ENCODE results near the gene CISH. TPM values are rescaled to one million over a fixed set of nuclear protein-coding genes. Genes with fewer than 3 reads are reported as not detected.

Gene CISH
- total and polyA plus RNA-seq, 2 of the 4 experiments (the other 2 are of a cell fraction) = 0.90 to 4.0 TPM

GRCh38 chr3:50610181-50610971 is 1.2 kb downstream of the CISH start:
- peaks cover 4% of the 10 kb centered on the region for H3K4me1 ChIP-seq (ENCODE audit: control insufficient read depth, insufficient read depth, low read length)
- no peak overlapping the region for H2BK20ac ChIP-seq (ENCODE audit: low read depth, low read length)
- ChIA-PET POLR2A (ENCODE audit: unreplicated experiment) (no interaction called here), CTCF (interaction anchor here (0.8 to 1.5 kb wide), 2 partner anchors 39 to 68 kb away, joined by 3 to 5 read pairs; no protein-coding TSS in a partner anchor)
- dilution Hi-C loops (cut with HindIII; ENCODE audit: low sequenced_read_pairs, unreplicated experiment) (no loop called here), intact Hi-C loops (cut with micrococcal nuclease) (loop anchor here (10.0 kb wide), 1 partner anchor 1054 kb away; no protein-coding TSS in a partner anchor), in situ Hi-C loops (cut with MboI; ENCODE audit: low sequenced_read_pairs) (loop anchor here (5.0 to 25.0 kb wide), 2 partner anchors 38 to 1077 kb away; no protein-coding TSS in a partner anchor)
- H2AFZ ChIP-seq (replicated peaks; ENCODE audit: low read length, poor library complexity) = peak overlapping the region; percentile 94
- H4K91ac ChIP-seq (ENCODE audit: insufficient read depth, low read depth, low read length) = no peak overlapping the region
- H2AK5ac ChIP-seq (ENCODE audit: low read depth, low read length) = peak overlapping the region; percentile 70
- peak overlapping the region; percentile 92 for H3K4me2 ChIP-seq (ENCODE audit: low read depth, low read length)
- no peak for TF ChIP-seq RCOR1 (IDR thresholded peaks at IDR 0.05; ENCODE audit: insufficient replicate concordance, low read length)
- no peak overlapping the region for H3K56ac ChIP-seq (ENCODE audit: extremely low read depth, insufficient read depth, low read length)
- no peak overlapping the region for H2BK120ac ChIP-seq (ENCODE audit: low read depth, low read length)
- no peaks in the 10 kb centered on the region for H4K20me1 ChIP-seq (ENCODE audit: insufficient read depth, low read length)
- H3K9ac ChIP-seq (ENCODE audit: low read depth, low read length) = peak overlapping the region; percentile 70
- no TSS peak for BruUV-seq (replicated peaks)
- peaks cover 11% of the 10 kb centered on the region for H3K9me1 ChIP-seq (ENCODE audit: insufficient read depth, low read length)
- H3K18ac ChIP-seq (ENCODE audit: low read depth, low read length) = no peak overlapping the region
- no peaks in the 10 kb centered on the region for H3K27me3 ChIP-seq (ENCODE audit: control insufficient read depth, insufficient read depth, low read length)
- H4K5ac ChIP-seq (ENCODE audit: low read depth, low read length) = no peak overlapping the region
- ATAC-seq (ENCODE audit: low read depth) = no peak
- H3K27ac ChIP-seq (ENCODE audit: insufficient read depth, low read length) = peak overlapping the region; percentile 79; the same call in 1 of the 2 replicates
- WGBS, 2 experiments (ENCODE audit: extremely low coverage in 2 of 2, insufficient read length in 1 of 2) = no CpG with 5 or more reads among the region's 6 CpGs
- peak overlapping the region; percentile 70 for H3K14ac ChIP-seq (replicated peaks; ENCODE audit: low read depth, low read length)
- H3K79me1 ChIP-seq (ENCODE audit: low read depth in 1 of 2, low read length in 2 of 2) = peaks cover 13% of the 10 kb centered on the region in 2 experiments; a peak in 3 of 4 replicates
- peak overlapping the region; percentile 66; the same call in 1 of the 2 replicates for H3K4ac ChIP-seq (ENCODE audit: low read depth, low read length)
- H2BK15ac ChIP-seq (ENCODE audit: low read depth, low read length) = no peak overlapping the region
- peak overlapping the region; percentile 81 for H3K4me3 ChIP-seq (ENCODE audit: insufficient read depth, low read depth, low read length)
- H3K36me3 ChIP-seq (ENCODE audit: control insufficient read depth, insufficient read depth, low read length) = peaks cover 16% of the 10 kb centered on the region; the same call in 1 of the 2 replicates
- H3K9me3 ChIP-seq (ENCODE audit: control insufficient read depth, insufficient read depth, low read length) = no peaks in the 10 kb centered on the region
- no peak overlapping the region for H4K8ac ChIP-seq (ENCODE audit: low read depth in 2 of 2, low read length in 2 of 2)
- DNase-seq = no peak
- peak overlapping the region; percentile 86 for H2AK9ac ChIP-seq (replicated peaks; ENCODE audit: low read depth, low read length, poor library complexity)
- peak overlapping the region; percentile 79 for H3K23ac ChIP-seq (ENCODE audit: low read depth, low read length)
- H2BK5ac ChIP-seq (ENCODE audit: low read depth, low read length, poor library complexity, severe bottlenecking) = no peak overlapping the region
